HG02610 (cell line): ENCODE results near the gene C5orf63.
"Not testable (repeated sequence)": the region's sequence is repeated elsewhere in the genome, so short reads cannot be mapped to it uniquely, and the experiment has no call there.

ENCODE experiments used
- ATAC-seq: cut with Tn5 transposase; IDR thresholded peaks from one replicate; pipeline ENCODE4 v1.9.1; 2021; ENCODE audit warnings: mild to moderate bottlenecking, moderate library complexity; ENCODE audit not compliant: unreplicated experiment

Gene C5orf63

DNA sequence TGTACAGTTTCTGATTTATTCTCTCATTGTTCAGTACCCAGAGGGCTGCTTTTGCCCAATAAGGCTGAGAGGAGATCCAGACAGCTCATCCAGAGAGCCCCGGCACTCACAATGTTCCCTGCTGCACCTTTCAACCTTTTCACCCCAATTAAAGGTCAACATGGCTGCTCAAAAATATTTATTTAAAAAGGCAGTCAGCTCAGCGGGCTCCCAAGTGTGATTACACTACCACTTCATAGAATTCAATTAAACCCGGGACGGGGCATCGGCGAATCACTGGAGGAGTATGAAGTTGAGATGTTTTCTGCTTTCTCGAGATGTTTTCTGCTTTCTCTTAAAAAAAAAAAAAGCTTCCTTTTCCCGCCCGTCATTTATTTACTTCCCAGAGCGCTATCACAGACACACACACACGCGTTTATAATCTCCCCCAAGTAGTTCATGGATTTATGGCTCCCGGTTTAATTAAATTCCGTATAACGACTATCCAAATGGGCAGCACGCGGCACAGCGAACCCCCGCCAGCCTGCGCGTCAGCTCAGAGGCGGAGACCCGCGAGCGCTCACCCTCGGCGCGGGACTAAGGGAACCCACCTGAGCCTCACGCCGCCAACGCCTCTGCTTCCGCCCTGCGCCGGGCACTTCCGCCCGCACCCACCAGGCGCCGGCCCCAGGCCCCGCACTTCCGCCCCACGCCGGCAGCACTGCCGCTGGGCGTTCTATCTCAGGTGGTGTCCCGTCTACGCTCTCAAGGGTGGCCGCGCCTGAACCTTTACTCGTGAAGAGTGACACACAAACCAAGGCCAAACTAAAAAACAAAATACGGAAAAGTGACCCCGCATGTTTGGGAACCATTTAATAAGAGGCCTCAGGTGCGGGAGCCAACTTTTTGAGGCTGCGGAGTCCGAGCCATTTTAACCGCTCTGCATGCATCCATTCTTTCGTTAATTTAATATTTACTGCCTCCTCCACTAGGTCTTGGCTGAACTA is at the start of gene C5orf63:
TSS of gene C5orf63 (minus strand) at position 642 of the 986 bp plus-strand sequence. CDS start 14,507 bp downstream, outside the sequence.
- ATAC-seq, result peak; percentile 99

GRCh38 chr5:127112347-127112864 is 39.1 kb upstream of the C5orf63 start:
- no peak for ATAC-seq

GRCh38 chr5:127111112-127111511 is 37.8 kb upstream of the C5orf63 start:
- ATAC-seq, result peak; percentile 40

DNA sequence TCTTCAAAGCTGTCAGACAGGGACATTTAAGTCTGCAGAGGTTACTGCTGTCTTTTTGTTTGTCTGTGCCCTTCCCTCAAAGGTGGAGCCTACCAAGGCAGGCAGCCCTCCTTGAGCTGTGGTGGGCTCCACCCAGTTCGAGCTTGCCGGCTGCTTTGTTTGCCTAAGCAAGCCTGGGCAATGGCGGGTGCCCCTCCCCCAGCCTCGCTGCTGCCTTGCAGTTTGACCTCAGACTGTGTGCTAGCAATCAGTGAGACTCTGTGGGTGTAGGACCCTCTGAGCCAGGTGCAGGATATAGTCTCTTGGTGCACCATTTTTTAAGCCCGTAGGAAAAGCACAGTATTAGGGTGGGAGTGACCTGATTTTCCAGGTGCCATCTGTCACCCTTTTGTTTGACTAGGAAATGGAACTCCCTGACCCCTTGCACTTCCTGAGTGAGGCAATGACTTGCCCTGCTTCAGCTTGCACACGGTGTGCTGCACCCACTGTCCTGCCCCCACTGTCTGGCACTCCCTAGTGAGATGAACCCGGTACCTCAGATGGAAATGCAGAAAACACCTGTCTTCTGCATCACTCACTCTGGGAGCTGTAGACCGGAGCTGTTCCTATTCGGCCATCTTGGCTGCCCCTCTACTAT is 35.4 kb upstream of the C5orf63 start:
- not testable (repeated sequence) for ATAC-seq

GRCh38 chr5:127101935-127102334 is 28.6 kb upstream of the C5orf63 start:
- no peak for ATAC-seq

- ATAC-seq, result no peak
Observed at GRCh38 chr5:127101533-127101932, 28.2 kb upstream of the C5orf63 start.

GRCh38 chr5:127098241-127098640 is 24.9 kb upstream of the C5orf63 start:
- no peak for ATAC-seq

DNA sequence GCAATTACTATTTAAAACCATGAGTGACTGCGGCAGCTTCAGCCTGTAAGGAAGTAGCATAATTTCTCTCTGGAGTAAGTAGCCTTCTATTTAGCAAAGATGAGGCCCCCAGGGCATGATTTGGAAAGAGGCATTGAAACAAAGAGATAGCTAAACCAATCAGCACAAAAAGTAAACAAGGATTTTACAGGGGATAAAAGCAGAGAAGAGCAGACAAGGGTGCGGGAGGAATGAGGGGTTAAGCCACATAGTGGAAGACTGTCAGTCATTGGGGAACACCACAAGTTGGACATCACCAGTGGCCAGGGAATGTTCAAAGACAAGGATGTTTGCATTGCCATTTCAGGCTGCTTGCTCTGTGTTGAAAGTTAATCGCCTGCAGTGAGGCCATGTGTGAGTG is 24.0 kb upstream of the C5orf63 start:
- no peak for ATAC-seq

DNA sequence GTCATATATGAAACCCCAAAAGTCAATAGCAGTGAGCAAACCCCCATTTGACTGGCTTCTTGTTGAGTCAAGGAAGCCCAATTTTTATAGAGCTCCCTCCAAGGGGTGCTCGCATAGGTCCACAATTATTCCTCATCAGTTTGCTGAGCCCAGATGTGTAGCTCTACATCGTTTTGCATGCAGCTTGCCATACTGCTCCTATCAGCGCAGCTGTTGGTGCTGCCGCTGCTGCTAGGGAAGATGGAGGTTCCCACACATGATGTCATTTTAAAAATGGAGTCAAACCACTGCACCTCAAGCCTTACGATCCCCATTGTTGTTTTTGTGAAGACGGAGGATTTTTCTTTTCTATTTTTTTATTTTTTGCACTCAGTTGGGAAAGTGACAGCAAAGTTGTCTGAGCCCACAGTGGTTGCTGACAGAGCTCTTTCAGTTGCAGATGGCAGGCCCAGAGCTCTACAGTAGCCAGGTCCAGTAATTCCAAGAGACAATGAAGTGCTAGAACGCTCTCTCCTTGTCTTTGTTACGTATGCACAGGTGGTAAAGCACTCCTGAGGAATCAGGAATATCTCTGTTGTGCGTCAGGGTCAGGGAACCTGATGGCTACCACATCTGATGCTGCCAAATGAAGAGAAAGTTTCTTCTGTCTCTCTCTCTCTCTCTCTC is 23.2 kb upstream of the C5orf63 start:
- no peak for ATAC-seq

DNA sequence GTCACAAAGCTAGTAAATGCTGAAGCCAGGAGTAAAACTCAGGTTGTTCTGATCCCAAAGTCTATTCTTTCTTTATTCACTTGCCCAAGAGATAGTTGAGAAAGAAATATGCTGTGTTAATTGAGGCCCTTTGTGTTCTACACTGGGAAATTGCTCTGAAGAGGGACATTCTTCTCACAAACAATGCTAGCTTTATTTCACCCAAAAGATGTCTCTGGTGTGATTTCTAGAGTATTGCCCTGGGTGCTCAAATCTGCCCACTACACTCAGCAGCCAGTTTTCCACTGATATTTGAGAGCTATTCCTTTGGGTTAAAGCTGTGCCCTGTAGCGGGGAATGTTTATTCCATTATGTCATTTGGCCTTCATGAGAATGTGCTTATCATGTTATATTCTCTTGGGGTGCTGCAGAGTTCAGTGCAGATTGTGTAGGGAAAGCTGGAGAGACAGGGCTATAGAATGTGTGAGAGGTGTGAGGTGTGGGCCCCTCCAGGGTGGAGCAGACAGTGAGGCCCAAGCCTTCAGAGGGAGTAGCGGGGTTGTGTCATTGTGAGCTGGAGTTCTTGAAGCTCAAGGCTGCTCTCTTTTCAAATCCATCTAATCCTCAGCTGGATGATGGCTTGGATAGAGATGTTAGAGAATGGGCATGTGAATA is 21.0 kb upstream of the C5orf63 start:
- no peak for ATAC-seq

GRCh38 chr5:127092690-127093089 is 19.4 kb upstream of the C5orf63 start:
- ATAC-seq, result no peak

DNA sequence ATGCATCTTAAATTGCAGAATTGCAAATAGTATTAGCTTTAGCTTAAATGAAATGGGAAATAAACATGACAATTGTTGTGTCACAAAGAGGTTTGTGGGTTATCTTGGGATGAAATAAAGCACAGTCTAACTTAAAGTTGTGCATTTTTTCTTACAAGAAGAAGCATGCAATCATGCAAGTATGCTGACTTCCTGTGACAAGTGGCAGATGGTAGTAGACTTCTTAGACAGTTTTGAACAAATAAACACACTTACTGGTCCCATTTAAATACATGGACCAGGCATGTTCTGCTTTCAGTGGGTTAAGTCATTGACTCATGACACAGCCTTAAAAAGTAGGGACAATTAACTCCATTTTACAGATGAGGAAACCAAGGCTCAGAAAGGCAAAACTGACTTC is 15.9 kb upstream of the C5orf63 start:
- no peak for ATAC-seq

DNA sequence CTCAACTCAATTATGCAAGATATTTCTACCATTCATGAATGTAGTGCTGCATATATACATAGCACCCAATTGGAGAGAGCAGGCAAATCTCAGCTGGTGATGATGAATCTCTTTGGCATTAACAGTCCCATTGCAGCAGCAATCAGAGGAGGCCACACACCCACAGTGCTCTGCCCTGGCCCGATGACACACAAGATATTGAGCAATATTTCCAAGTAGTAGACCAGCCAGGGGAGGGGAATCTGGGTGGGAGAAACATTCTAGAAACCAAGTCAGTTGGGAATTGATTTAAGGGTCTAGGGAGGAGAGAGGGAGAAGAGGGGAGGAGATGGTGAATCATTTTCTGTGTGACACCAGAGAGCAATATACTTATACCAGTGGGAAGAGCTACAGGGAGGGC is 14.9 kb upstream of the C5orf63 start:
- no peak for ATAC-seq

DNA sequence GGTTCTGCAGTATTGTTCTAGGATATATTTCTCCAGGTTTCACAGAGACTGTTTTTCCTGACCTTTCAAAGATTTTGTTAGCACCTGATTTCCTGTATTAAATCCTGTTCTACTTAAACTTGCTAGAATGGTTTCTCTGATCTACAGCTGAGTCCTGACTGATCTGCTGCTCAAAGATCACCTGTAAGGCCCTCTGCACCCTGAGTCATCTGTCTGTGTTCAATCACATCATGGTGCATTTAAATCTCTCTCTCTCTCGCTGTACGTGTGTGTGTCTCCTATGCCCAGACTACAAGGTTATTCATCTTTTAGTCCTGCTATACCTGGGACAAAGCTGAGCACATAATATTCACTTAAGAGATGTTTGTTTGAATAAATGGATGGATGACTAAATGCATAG is 13.3 kb upstream of the C5orf63 start:
- ATAC-seq, result no peak

GRCh38 chr5:127085796-127086195 is 12.5 kb upstream of the C5orf63 start:
- no peak for ATAC-seq

- ATAC-seq, result no peak
Observed at GRCh38 chr5:127085371-127085770, 12.1 kb upstream of the C5orf63 start.

DNA sequence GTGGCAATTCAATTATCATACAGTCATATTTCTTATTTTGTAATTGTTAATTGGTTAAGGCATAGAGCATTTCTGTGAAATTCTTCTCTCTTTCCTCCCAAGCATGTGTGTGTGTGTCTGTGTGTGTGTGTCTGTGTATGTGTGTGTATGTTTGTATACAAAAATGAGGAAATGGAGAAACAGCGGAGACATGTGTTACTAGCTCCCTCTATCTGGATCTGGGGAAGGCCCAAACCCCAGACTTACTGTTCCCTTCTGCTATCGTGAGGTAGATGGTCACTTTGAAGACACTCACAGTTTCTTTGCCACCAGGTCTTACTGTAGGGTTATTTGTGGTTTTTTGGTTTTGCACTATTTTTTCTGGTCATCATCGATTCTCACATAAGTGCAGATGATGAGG is 11.4 kb upstream of the C5orf63 start:
- no peak for ATAC-seq

DNA sequence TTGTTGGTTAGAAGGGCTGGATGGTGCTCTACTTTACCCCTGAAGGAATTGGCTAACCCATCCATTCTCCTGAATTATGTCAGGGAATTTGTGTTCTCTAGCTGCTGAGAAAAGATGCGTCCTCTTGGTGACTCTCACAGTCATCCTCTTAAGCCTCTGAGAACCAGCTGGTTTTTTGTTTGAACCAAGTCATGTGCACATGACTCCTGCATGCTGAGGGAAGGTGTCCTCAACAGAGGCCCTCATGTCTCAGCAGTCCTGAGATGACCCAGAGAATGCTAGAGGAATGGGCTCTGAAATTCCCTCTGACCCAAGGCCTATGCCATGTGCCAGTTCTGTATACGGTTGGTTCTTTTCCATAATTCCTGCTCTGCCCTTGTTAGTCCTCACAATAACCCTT is 10.4 kb upstream of the C5orf63 start:
- no peak for ATAC-seq

DNA sequence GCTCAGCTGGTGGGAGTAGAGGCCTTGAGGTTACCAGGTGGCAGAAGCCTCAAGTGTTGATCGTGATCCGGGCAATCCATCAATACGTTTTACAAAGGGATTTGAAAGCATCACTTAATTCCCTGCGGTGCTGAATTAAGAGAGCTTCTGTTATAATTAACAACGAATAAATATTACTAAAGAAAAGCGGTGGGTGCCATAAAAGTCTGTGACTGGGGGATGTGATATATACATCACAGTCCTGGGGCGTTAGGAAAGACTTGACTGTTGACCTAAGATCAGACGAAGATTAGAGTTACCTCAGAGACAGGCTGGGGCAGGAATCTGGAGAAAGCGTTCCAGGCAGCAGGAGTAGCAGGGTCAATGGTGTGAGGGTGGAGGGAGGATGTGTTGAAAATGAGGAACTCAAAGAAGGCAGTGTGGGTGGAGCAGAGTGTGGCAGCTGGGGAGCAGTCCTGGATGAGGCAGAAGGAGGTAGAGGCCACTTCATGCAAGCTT is 6.7 kb upstream of the C5orf63 start:
- ATAC-seq, result no peak

- ATAC-seq, result no peak
Observed at GRCh38 chr5:127077366-127077765, 4.1 kb upstream of the C5orf63 start.
